Endothelial cell of umbilical vein (primary cell): Measurements from ENCODE around the gene ATP5PO.

Source experiments
- EZH2 ChIP-seq: IDR thresholded peaks from 2 replicates; pipeline ENCODE4 v1.6.1; 2012; ENCODE audit warnings: borderline replicate concordance, low read depth, mild to moderate bottlenecking, moderate library complexity, low read length, inconsistent platforms; ENCODE audit not compliant: severe bottlenecking
- TF ChIP-seq, protein P1 (sequence below), 2 donors: IDR thresholded peaks; 1 replicate in 1 of 2; 2 replicates in 1 of 2; pipeline ENCODE4 v1.5.1; 2011; ENCODE audit warnings: low read length in 2 of 2, mild to moderate bottlenecking in 2 of 2, moderate library complexity in 2 of 2, control low read depth in 1 of 2, inconsistent platforms in 1 of 2, low read depth in 1 of 2; ENCODE audit not compliant: insufficient read depth in 1 of 2; ENCODE audit errors: extremely low read depth in 1 of 2

DNA sequence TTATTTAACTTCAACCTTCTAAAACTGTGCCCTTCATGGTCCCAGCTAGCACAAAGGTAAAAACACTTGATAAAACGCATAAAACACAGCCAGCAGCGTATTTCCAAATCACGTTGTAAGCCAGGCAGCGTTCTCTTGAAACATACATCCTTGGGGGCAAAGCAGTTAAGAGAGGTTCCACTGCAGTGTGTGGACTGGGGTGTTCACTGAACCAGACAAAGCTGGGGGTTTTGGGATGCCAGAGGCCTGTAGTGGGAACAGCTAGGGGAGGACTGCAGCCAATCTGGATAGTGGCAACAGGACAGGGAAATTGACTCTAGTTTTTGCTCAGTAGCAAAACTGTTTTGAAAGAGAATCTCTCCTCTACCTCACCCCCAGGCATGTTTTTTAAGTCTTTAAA, 21.5 kb upstream of the ATP5PO start:
- TF ChIP-seq, protein P1, sequence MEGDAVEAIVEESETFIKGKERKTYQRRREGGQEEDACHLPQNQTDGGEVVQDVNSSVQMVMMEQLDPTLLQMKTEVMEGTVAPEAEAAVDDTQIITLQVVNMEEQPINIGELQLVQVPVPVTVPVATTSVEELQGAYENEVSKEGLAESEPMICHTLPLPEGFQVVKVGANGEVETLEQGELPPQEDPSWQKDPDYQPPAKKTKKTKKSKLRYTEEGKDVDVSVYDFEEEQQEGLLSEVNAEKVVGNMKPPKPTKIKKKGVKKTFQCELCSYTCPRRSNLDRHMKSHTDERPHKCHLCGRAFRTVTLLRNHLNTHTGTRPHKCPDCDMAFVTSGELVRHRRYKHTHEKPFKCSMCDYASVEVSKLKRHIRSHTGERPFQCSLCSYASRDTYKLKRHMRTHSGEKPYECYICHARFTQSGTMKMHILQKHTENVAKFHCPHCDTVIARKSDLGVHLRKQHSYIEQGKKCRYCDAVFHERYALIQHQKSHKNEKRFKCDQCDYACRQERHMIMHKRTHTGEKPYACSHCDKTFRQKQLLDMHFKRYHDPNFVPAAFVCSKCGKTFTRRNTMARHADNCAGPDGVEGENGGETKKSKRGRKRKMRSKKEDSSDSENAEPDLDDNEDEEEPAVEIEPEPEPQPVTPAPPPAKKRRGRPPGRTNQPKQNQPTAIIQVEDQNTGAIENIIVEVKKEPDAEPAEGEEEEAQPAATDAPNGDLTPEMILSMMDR (IDR thresholded peaks at IDR 0.05; ENCODE audit: extremely low read depth in 1 of 2, insufficient read depth in 1 of 2, low read depth in 1 of 2, low read length in 2 of 2): no peak
- TF ChIP-seq EZH2: no peak
